Adipocyte (in vitro differentiated cells): ENCODE data around the gene KATNIP.
A peak's percentile ranks its signal among the peaks of the same experiment; 100 is the strongest.

Experiments
- DNase-seq: peaks from one replicate; pipeline ENCODE4 v3.0.0-alpha.2; 2015; ENCODE audit warnings: low read depth
- H3K27me3 ChIP-seq: replicated peaks from 2 replicates; pipeline ENCODE4 v1.7.0; 2013; ENCODE audit warnings: mild to moderate bottlenecking, low read length, moderate library complexity; ENCODE audit not compliant: control insufficient read depth, insufficient read depth
- H3K36me3 ChIP-seq: 2 replicates; pipeline ENCODE4 v1.7.0; 2013; ENCODE audit warnings: low read length, mild to moderate bottlenecking, moderate library complexity; ENCODE audit not compliant: control insufficient read depth, insufficient read depth, severe bottlenecking
- H3K4me1 ChIP-seq: 2 replicates; pipeline ENCODE4 v1.7.0; 2013; ENCODE audit warnings: mild to moderate bottlenecking, low read length, moderate library complexity; ENCODE audit not compliant: control insufficient read depth, insufficient read depth
- H3K4me3 ChIP-seq: 2 replicates; pipeline ENCODE4 v1.7.0; 2013; ENCODE audit warnings: mild to moderate bottlenecking, low read length, moderate library complexity
- H3K9ac ChIP-seq: 2 replicates; pipeline ENCODE4 v1.7.0; 2013; ENCODE audit warnings: mild to moderate bottlenecking, low read length, moderate library complexity
- H3K9me3 ChIP-seq: 2 replicates; pipeline ENCODE4 v1.7.0; 2013; ENCODE audit warnings: mild to moderate bottlenecking, low read length, moderate library complexity; ENCODE audit not compliant: control insufficient read depth

KATNIP gene

GRCh38 chr16:27517664-27518063 lies 32.3 kb upstream of the KATNIP start:
- DNase-seq, result no peak
- no peaks in the 10 kb centered on the region for H3K9me3 ChIP-seq
- peaks cover 49% of the 10 kb centered on the region for H3K36me3 ChIP-seq
- no peaks in the 10 kb centered on the region for H3K27me3 ChIP-seq
- no peak overlapping the region for H3K4me3 ChIP-seq
- no peaks in the 10 kb centered on the region for H3K4me1 ChIP-seq
- no peak overlapping the region for H3K9ac ChIP-seq

GRCh38 chr16:27518226-27518625 lies 31.7 kb upstream of the KATNIP start:
- no peaks in the 10 kb centered on the region for H3K9me3 ChIP-seq
- peaks cover 48% of the 10 kb centered on the region for H3K36me3 ChIP-seq
- no peak overlapping the region for H3K9ac ChIP-seq
- H3K4me1 ChIP-seq, result no peaks in the 10 kb centered on the region
- no peaks in the 10 kb centered on the region for H3K27me3 ChIP-seq
- DNase-seq, result no peak
- H3K4me3 ChIP-seq, result no peak overlapping the region

- Histone ChIP-seq H3K4me3 (no peak overlapping the region), H3K4me1 (no peaks in the 10 kb centered on the region), H3K36me3 (peaks cover 70% of the 10 kb centered on the region), H3K9me3 (no peaks in the 10 kb centered on the region), H3K27me3 (no peaks in the 10 kb centered on the region), H3K9ac (no peak overlapping the region)
- DNase-seq, result no peak
Observed at GRCh38 chr16:27520982-27521673, 28.8 kb upstream of the KATNIP start.

GRCh38 chr16:27522173-27522707 lies 27.7 kb upstream of the KATNIP start:
- Histone ChIP-seq H3K9ac (no peak overlapping the region), H3K36me3 (peaks cover 81% of the 10 kb centered on the region), H3K27me3 (no peaks in the 10 kb centered on the region), H3K4me3 (no peak overlapping the region), H3K4me1 (no peaks in the 10 kb centered on the region), H3K9me3 (no peaks in the 10 kb centered on the region)
- DNase-seq, result no peak

GRCh38 chr16:27526180-27526579 lies 23.8 kb upstream of the KATNIP start:
- H3K36me3 ChIP-seq, result peaks cover 93% of the 10 kb centered on the region
- H3K4me3 ChIP-seq, result no peak overlapping the region
- DNase-seq, result no peak
- no peak overlapping the region for H3K9ac ChIP-seq
- no peaks in the 10 kb centered on the region for H3K27me3 ChIP-seq
- no peaks in the 10 kb centered on the region for H3K9me3 ChIP-seq
- H3K4me1 ChIP-seq, result no peaks in the 10 kb centered on the region

GRCh38 chr16:27528294-27528693 lies 21.6 kb upstream of the KATNIP start:
- Histone ChIP-seq H3K4me1 (no peaks in the 10 kb centered on the region), H3K27me3 (no peaks in the 10 kb centered on the region), H3K9ac (no peak overlapping the region), H3K36me3 (peaks cover 100% of the 10 kb centered on the region), H3K4me3 (no peak overlapping the region), H3K9me3 (no peaks in the 10 kb centered on the region)
- no peak for DNase-seq

GRCh38 chr16:27529962-27530361 lies 20.0 kb upstream of the KATNIP start:
- Histone ChIP-seq H3K4me1 (no peaks in the 10 kb centered on the region), H3K9ac (no peak overlapping the region), H3K27me3 (no peaks in the 10 kb centered on the region), H3K9me3 (no peaks in the 10 kb centered on the region), H3K4me3 (no peak overlapping the region), H3K36me3 (peaks cover 98% of the 10 kb centered on the region)
- DNase-seq, result peak; percentile 29

GRCh38 chr16:27531186-27531585 lies 18.8 kb upstream of the KATNIP start:
- peaks cover 98% of the 10 kb centered on the region for H3K36me3 ChIP-seq
- no peaks in the 10 kb centered on the region for H3K4me1 ChIP-seq
- H3K27me3 ChIP-seq, result no peaks in the 10 kb centered on the region
- no peak for DNase-seq
- no peak overlapping the region for H3K4me3 ChIP-seq
- H3K9me3 ChIP-seq, result no peaks in the 10 kb centered on the region
- H3K9ac ChIP-seq, result no peak overlapping the region

GRCh38 chr16:27531826-27532800 lies 17.8 kb upstream of the KATNIP start:
- no peaks in the 10 kb centered on the region for H3K4me1 ChIP-seq
- no peak overlapping the region for H3K4me3 ChIP-seq
- H3K9ac ChIP-seq, result no peak overlapping the region
- peaks cover 98% of the 10 kb centered on the region for H3K36me3 ChIP-seq
- H3K27me3 ChIP-seq, result no peaks in the 10 kb centered on the region
- DNase-seq, result no peak
- H3K9me3 ChIP-seq, result no peaks in the 10 kb centered on the region

GRCh38 chr16:27534256-27534655 lies 15.7 kb upstream of the KATNIP start:
- Histone ChIP-seq H3K27me3 (no peaks in the 10 kb centered on the region), H3K9me3 (no peaks in the 10 kb centered on the region), H3K4me3 (no peak overlapping the region), H3K36me3 (peaks cover 98% of the 10 kb centered on the region), H3K4me1 (no peaks in the 10 kb centered on the region), H3K9ac (no peak overlapping the region)
- no peak for DNase-seq

GRCh38 chr16:27538528-27538927 lies 11.4 kb upstream of the KATNIP start:
- Histone ChIP-seq H3K36me3 (peaks cover 98% of the 10 kb centered on the region), H3K9ac (no peak overlapping the region), H3K4me1 (no peaks in the 10 kb centered on the region), H3K27me3 (no peaks in the 10 kb centered on the region), H3K9me3 (no peaks in the 10 kb centered on the region), H3K4me3 (no peak overlapping the region)
- no peak for DNase-seq
